A549 (cell line): Measurements from ENCODE around the gene KCNN3. TPM values are rescaled to one million over a fixed set of nuclear protein-coding genes. Genes with fewer than 3 reads are reported as not detected.
A peak's percentile ranks its signal among the peaks of the same experiment; 100 is the strongest.

ENCODE experiments used
- ATAC-seq, 2 experiments: fragments of 200-7000 bp in 1 of 2; fragments of >200 bp in 1 of 2; cut with Nextera tagmentation in 1 of 2; cut with Tn5 transposase in 1 of 2; 3 replicates each; pipeline versions ENCODE4 v1.8.0 to v1.9.1; 2018 to 2020; ENCODE audit warnings: mild to moderate bottlenecking in 1 of 2, moderate library complexity in 1 of 2
- CTCF ChIA-PET: fragments of 300-600 bp; sonication (Branson Sonifier 250); formaldehyde crosslinking; extraction: SDS; loops from one replicate; lab custom pipeline; 2021; ENCODE audit warnings: antibody characterized with exemption, inconsistent platforms; lab: Yijun Ruan, JAX
- POLR2A ChIA-PET: fragments of 350-600 bp; formaldehyde crosslinking; extraction: SDS; loops from one replicate; lab custom pipeline; 2021; ENCODE audit warnings: antibody characterized with exemption, inconsistent platforms; lab: Yijun Ruan, JAX
- DNase-seq, 2 experiments: peaks; one replicate each; pipeline versions ENCODE4 v3.0.0 to v3.0.0-alpha.2; 2011 to 2016; ENCODE audit warnings: low read depth in 1 of 2, low spot score in 1 of 2
- FAIRE-seq: peaks from 2 replicates; lab custom pipeline; 2011; peaks lifted over from hg19 to GRCh38; lab: Jason Lieb, UNC
- H3K27ac ChIP-seq, 2 experiments: fragments of >200 bp; sonication (Bioruptor Twin); formaldehyde crosslinking; 3 replicates each; pipeline ENCODE4 v1.5.1; 2016 to 2017
- H3K4me1 ChIP-seq: fragments of >200 bp; sonication (Bioruptor Twin); formaldehyde crosslinking; 3 replicates; pipeline ENCODE4 v1.6.1; 2016
- H3K4me2 ChIP-seq: fragments of >200 bp; sonication (Bioruptor Twin); formaldehyde crosslinking; 3 replicates; pipeline ENCODE4 v1.6.1; 2016
- H3K4me3 ChIP-seq: fragments of >200 bp; sonication (Bioruptor Twin); formaldehyde crosslinking; 3 replicates; pipeline ENCODE4 v1.5.1; 2016
- H3K9me3 ChIP-seq: fragments of >200 bp; sonication (Bioruptor Twin); formaldehyde crosslinking; 3 replicates; pipeline ENCODE4 v1.6.1; 2016
- ATOH8 ChIP-seq: fragments of 250-450 bp; sonication (Bioruptor Pico); IDR thresholded peaks from 2 replicates; pipeline ENCODE4 v1.5.0; 2020; ENCODE audit warnings: low read depth, mild to moderate bottlenecking, moderate library complexity
- BCL3 ChIP-seq: fragments of >200 bp; sonication (Bioruptor Twin); formaldehyde crosslinking; IDR thresholded peaks from 3 replicates; pipeline ENCODE4 v1.6.1; 2016
- CBX8 ChIP-seq: fragments of 200-600 bp; sonication (generic); IDR thresholded peaks from 2 replicates; pipeline ENCODE4 v1.6.1; 2016
- EHMT2 ChIP-seq: fragments of 200-600 bp; sonication (generic); IDR thresholded peaks from 2 replicates; pipeline ENCODE4 v1.6.1; 2016; ENCODE audit warnings: antibody characterized with exemption, low read depth, mild to moderate bottlenecking, moderate library complexity
- ELK1 ChIP-seq: fragments of 150-350 bp; IDR thresholded peaks from 2 replicates; pipeline ENCODE4 v1.6.1; 2014; ENCODE audit warnings: low read depth, mild to moderate bottlenecking, low read length
- ESRRA ChIP-seq: fragments of 150-350 bp; IDR thresholded peaks from 2 replicates; pipeline ENCODE4 v1.6.1; 2014; ENCODE audit warnings: mild to moderate bottlenecking, low read length, borderline replicate concordance
- FOSL2 ChIP-seq, 2 experiments: fragments of 450-650 bp in 1 of 2; fragments of >200 bp in 1 of 2; sonication (Bioruptor Twin) in 1 of 2; formaldehyde crosslinking; IDR thresholded peaks; 2 replicates each; pipeline versions ENCODE4 v1.5.0 to v1.6.1; 2016 to 2020; ENCODE audit warnings: mild to moderate bottlenecking in 1 of 2, moderate library complexity in 1 of 2
- HDAC2 ChIP-seq: fragments of 200-600 bp; sonication (generic); IDR thresholded peaks from 2 replicates; pipeline ENCODE4 v1.6.1; 2016
- HES2 ChIP-seq: fragments of >200 bp; sonication (Bioruptor Twin); formaldehyde crosslinking; IDR thresholded peaks from 2 replicates; pipeline ENCODE4 v1.6.1; 2016
- HOXA7 ChIP-seq: fragments of 250-450 bp; sonication (Bioruptor Pico); IDR thresholded peaks from 2 replicates; pipeline ENCODE4 v1.5.0; 2020; ENCODE audit warnings: mild to moderate bottlenecking, moderate library complexity
- HOXB5 ChIP-seq: fragments of 250-450 bp; sonication (Bioruptor Pico); IDR thresholded peaks from 2 replicates; pipeline ENCODE4 v1.5.0; 2020; ENCODE audit warnings: mild to moderate bottlenecking, moderate library complexity
- KDM1A ChIP-seq: fragments of 200-600 bp; sonication (generic); IDR thresholded peaks from 2 replicates; pipeline ENCODE4 v1.6.1; 2016; ENCODE audit warnings: low read depth, mild to moderate bottlenecking
- NFE2L2 ChIP-seq: fragments of 150-350 bp; conservative IDR thresholded peaks from 2 replicates; pipeline ENCODE4 v1.6.1; 2014; ENCODE audit warnings: low read length
- RAD21 ChIP-seq, 2 experiments: fragments of >200 bp in 1 of 2; sonication (Bioruptor Twin) in 1 of 2; formaldehyde crosslinking in 1 of 2; IDR thresholded peaks in 1 of 2; conservative IDR thresholded peaks in 1 of 2; 2 replicates in 1 of 2; 3 replicates in 1 of 2; pipeline ENCODE4 v1.6.1; 2012 to 2018; ENCODE audit warnings: inconsistent platforms in 1 of 2
- RARB ChIP-seq: fragments of 250-450 bp; sonication (Bioruptor Pico); IDR thresholded peaks from 2 replicates; pipeline ENCODE4 v1.8.0; 2021; ENCODE audit warnings: mild to moderate bottlenecking, moderate library complexity
- REST ChIP-seq: fragments of 200-600 bp; sonication (generic); IDR thresholded peaks from 2 replicates; pipeline ENCODE4 v1.6.1; 2016; ENCODE audit warnings: antibody characterized with exemption, mild to moderate bottlenecking, moderate library complexity
- RFX5 ChIP-seq: fragments of 450-650 bp; IDR thresholded peaks from 2 replicates; pipeline ENCODE4 v1.7.1; 2014; ENCODE audit warnings: antibody characterized with exemption, mild to moderate bottlenecking, moderate library complexity
- RNF2 ChIP-seq: fragments of 200-600 bp; sonication (generic); IDR thresholded peaks from 2 replicates; pipeline ENCODE4 v1.6.1; 2016; ENCODE audit warnings: low read depth, mild to moderate bottlenecking, antibody characterized with exemption, moderate library complexity, borderline replicate concordance
- WGBS: methylation state at CpG from one replicate; pipeline ENCODE4 v1.1.6; 2017; ENCODE audit errors: missing lambda C conversion rate; 5-methylcytosine and 5-hydroxymethylcytosine counted together
- polyA plus RNA-seq, 4 experiments: library from polyadenylated mRNA; depleted of rRNA in 3 of 4; stranded (reverse); fragments of >200 nt; fragmentation: RNase III in 1 of 4; extraction: RNeasy Plus Mini Kit Qiagen cat#74134 plus additional on column Dnase treatment in 1 of 4; gene quantifications; 2 replicates in 3 of 4; 3 replicates in 1 of 4; pipeline ENCODE4 v1.2.3, GENCODE V29; 2011 to 2017

Gene KCNN3
- polyA plus RNA-seq, 2 of the 4 experiments (the other 2 are of a cell fraction): 0.01 to 0.03 TPM

- no peak for TF ChIP-seq BCL3
Observed at GRCh38 chr1:154666051-154666790, 203.9 kb downstream of the KCNN3 start (continued).

- Histone ChIP-seq H3K9me3 (no peaks in the 10 kb centered on the region), H3K4me3 (no peak overlapping the region), H3K4me2 (no peak overlapping the region), H3K4me1 (no peaks in the 10 kb centered on the region), H3K27ac (no peak overlapping the region)
- ChIA-PET CTCF (interaction anchor here (1.0 to 8.6 kb wide), 6 partner anchors 70 to 280 kb away, joined by 3 to 78 read pairs (median 8); no protein-coding TSS in a partner anchor), POLR2A (no interaction called here)
- FAIRE-seq (no peak), ATAC-seq (no peak), DNase-seq (no peak)
- TF ChIP-seq ELK1 (no peak), ATOH8 (no peak), HOXB5 (CRISPR knock-in tag) (no peak), RFX5 (no peak), RAD21 (conservative IDR thresholded peaks at IDR 0.05 in 1 of 2, IDR thresholded peaks at IDR 0.05 in 1 of 2) (no peak), KDM1A (no peak), RARB (CRISPR knock-in tag) (no peak)
- WGBS: 43% methylated on average over 3 of the region's 3 CpGs
Observed at GRCh38 chr1:154664331-154665002, 205.6 kb downstream of the KCNN3 start.

- ChIA-PET CTCF (interaction anchor here (0.8 to 8.6 kb wide), 6 partner anchors 12 to 281 kb away, joined by 3 to 78 read pairs (median 8); no protein-coding TSS in a partner anchor), POLR2A (no interaction called here)
- TF ChIP-seq EHMT2 (no peak), CBX8 (no peak), RARB (CRISPR knock-in tag) (no peak), REST (no peak), HDAC2 (no peak), NFE2L2 (no peak), HOXA7 (CRISPR knock-in tag) (no peak), HES2 (no peak), FOSL2 (IDR thresholded peaks at IDR 0.05) (no peak), FOSL2 (CRISPR knock-in tag; IDR thresholded peaks at IDR 0.05) (no peak), ESRRA (no peak), RNF2 (no peak)
- no peak overlapping the region for H3K4me3 ChIP-seq
- FAIRE-seq: no peak
- no peak overlapping the region for H3K27ac ChIP-seq
- ATAC-seq: peak; percentile 66 to 69; a peak in 4 of 6 replicates
- H3K4me1 ChIP-seq: no peaks in the 10 kb centered on the region
- H3K9me3 ChIP-seq: no peaks in the 10 kb centered on the region
- no peak overlapping the region for H3K4me2 ChIP-seq
- peak; percentile 13 to 16 for DNase-seq
- WGBS: 33% methylated on average over 2 of the region's 2 CpGs
Observed at GRCh38 chr1:154663471-154664060, 206.5 kb downstream of the KCNN3 start.
